ENCODE data around the gene ANKRD17. TPM values are rescaled to one million over a fixed set of nuclear protein-coding genes. Genes with fewer than 3 reads are reported as not detected.

ANKRD17 gene
- polyA plus RNA-seq, 1 donor from 2014 or later: 30.4 TPM

DNA sequence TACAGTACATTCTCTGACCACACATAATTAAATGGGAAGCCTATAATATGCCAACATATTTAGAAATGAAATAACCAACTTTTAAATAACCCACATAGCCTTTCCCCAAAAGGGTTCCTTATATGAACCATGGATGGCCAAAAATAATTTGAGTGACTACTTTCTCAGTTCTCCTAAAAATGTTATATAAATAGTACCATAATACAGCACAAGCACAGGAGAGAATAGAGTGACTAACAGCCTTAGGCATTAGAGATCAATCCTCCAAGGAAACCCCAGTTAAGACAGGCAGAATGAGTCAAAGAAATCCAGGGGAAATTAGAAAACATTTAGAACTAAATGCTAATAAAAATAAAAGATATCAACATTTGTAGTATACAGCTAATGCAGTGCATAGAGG, 50.2 kb downstream of the ANKRD17 start:
- H3K4me2 ChIP-seq (ENCODE audit: low read length): no peak overlapping the region
- no peak overlapping the region for H3K9ac ChIP-seq (ENCODE audit: low read length)
- H3K79me2 ChIP-seq (replicated peaks; ENCODE audit: insufficient read depth, low read length): peaks cover 68% of the 10 kb centered on the region
- H3F3A ChIP-seq (ENCODE audit: insufficient read depth, low read length, poor library complexity, severe bottlenecking): no peaks in the 10 kb centered on the region
- H3K36me3 ChIP-seq (ENCODE audit: insufficient read depth, low read length): no peaks in the 10 kb centered on the region
- no peaks in the 10 kb centered on the region for H4K20me1 ChIP-seq (ENCODE audit: insufficient read depth)
- H3K4me3 ChIP-seq (ENCODE audit: low read length): no peak overlapping the region
- H2AFZ ChIP-seq (ENCODE audit: low read depth, low read length): no peak overlapping the region
- H3K27ac ChIP-seq (ENCODE audit: low read length): no peak overlapping the region
- TF ChIP-seq MXI1 (conservative IDR thresholded peaks at IDR 0.05; ENCODE audit: poor library complexity, severe bottlenecking): no peak
- TF ChIP-seq EZH2 (IDR thresholded peaks at IDR 0.05; ENCODE audit: borderline replicate concordance, insufficient read depth, low read length, poor library complexity, severe bottlenecking): no peak
- no peak for TF ChIP-seq RAD21 (conservative IDR thresholded peaks at IDR 0.05)
- TF ChIP-seq TAF1 (IDR thresholded peaks at IDR 0.05; ENCODE audit: low read depth): no peak
- TF ChIP-seq EP300 (conservative IDR thresholded peaks at IDR 0.05; ENCODE audit: poor library complexity, severe bottlenecking): no peak
- TF ChIP-seq SMC3 (conservative IDR thresholded peaks at IDR 0.05; ENCODE audit: poor library complexity): no peak
- TF ChIP-seq, protein P1, sequence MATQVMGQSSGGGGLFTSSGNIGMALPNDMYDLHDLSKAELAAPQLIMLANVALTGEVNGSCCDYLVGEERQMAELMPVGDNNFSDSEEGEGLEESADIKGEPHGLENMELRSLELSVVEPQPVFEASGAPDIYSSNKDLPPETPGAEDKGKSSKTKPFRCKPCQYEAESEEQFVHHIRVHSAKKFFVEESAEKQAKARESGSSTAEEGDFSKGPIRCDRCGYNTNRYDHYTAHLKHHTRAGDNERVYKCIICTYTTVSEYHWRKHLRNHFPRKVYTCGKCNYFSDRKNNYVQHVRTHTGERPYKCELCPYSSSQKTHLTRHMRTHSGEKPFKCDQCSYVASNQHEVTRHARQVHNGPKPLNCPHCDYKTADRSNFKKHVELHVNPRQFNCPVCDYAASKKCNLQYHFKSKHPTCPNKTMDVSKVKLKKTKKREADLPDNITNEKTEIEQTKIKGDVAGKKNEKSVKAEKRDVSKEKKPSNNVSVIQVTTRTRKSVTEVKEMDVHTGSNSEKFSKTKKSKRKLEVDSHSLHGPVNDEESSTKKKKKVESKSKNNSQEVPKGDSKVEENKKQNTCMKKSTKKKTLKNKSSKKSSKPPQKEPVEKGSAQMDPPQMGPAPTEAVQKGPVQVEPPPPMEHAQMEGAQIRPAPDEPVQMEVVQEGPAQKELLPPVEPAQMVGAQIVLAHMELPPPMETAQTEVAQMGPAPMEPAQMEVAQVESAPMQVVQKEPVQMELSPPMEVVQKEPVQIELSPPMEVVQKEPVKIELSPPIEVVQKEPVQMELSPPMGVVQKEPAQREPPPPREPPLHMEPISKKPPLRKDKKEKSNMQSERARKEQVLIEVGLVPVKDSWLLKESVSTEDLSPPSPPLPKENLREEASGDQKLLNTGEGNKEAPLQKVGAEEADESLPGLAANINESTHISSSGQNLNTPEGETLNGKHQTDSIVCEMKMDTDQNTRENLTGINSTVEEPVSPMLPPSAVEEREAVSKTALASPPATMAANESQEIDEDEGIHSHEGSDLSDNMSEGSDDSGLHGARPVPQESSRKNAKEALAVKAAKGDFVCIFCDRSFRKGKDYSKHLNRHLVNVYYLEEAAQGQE (IDR thresholded peaks at IDR 0.05; ENCODE audit: borderline replicate concordance): no peak
- TF ChIP-seq POLR2AphosphoS5 (IDR thresholded peaks at IDR 0.05): no peak
- TF ChIP-seq, protein P2, sequence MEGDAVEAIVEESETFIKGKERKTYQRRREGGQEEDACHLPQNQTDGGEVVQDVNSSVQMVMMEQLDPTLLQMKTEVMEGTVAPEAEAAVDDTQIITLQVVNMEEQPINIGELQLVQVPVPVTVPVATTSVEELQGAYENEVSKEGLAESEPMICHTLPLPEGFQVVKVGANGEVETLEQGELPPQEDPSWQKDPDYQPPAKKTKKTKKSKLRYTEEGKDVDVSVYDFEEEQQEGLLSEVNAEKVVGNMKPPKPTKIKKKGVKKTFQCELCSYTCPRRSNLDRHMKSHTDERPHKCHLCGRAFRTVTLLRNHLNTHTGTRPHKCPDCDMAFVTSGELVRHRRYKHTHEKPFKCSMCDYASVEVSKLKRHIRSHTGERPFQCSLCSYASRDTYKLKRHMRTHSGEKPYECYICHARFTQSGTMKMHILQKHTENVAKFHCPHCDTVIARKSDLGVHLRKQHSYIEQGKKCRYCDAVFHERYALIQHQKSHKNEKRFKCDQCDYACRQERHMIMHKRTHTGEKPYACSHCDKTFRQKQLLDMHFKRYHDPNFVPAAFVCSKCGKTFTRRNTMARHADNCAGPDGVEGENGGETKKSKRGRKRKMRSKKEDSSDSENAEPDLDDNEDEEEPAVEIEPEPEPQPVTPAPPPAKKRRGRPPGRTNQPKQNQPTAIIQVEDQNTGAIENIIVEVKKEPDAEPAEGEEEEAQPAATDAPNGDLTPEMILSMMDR (IDR thresholded peaks at IDR 0.05; ENCODE audit: poor library complexity, severe bottlenecking): no peak
- no peaks in the 10 kb centered on the region for H3K9me3 ChIP-seq (ENCODE audit: low read length)
- no peaks in the 10 kb centered on the region for H3K27me3 ChIP-seq (ENCODE audit: insufficient read depth, low read depth, low read length)
- no peaks in the 10 kb centered on the region for H3K9me2 ChIP-seq (ENCODE audit: insufficient read depth, low read length)

DNA sequence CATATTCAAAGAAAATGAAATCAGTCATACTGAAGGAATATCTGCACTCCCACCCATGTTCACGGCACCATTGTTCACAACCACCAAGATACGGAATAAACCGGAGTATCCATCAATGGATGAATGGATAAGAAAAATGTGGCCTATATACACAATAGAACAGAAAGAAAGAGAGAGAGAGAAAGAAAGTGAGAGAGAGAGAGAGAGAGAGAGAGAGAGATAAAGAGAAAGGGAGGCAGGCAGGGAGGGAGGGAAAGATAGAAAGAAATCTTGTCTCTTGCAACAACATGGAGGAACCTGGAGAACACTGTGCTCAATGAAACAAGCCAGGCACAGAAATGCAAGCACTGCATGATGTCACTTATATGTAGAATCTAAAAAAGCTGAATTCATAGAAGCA, 52.4 kb downstream of the ANKRD17 start:
- Histone ChIP-seq H3K36me3 (ENCODE audit: insufficient read depth, low read length) (no peaks in the 10 kb centered on the region), H3K79me2 (replicated peaks; ENCODE audit: insufficient read depth, low read length) (peaks cover 85% of the 10 kb centered on the region), H4K20me1 (ENCODE audit: insufficient read depth) (no peaks in the 10 kb centered on the region), H3K9me2 (ENCODE audit: insufficient read depth, low read length) (no peaks in the 10 kb centered on the region), H3K4me2 (ENCODE audit: low read length) (no peak overlapping the region), H3K9me3 (ENCODE audit: low read length) (no peaks in the 10 kb centered on the region), H3K4me3 (ENCODE audit: low read length) (no peak overlapping the region), H3K9ac (ENCODE audit: low read length) (no peak overlapping the region), H3K27me3 (ENCODE audit: insufficient read depth, low read depth, low read length) (no peaks in the 10 kb centered on the region), H2AFZ (ENCODE audit: low read depth, low read length) (no peak overlapping the region), H3F3A (ENCODE audit: insufficient read depth, low read length, poor library complexity, severe bottlenecking) (no peaks in the 10 kb centered on the region), H3K27ac (ENCODE audit: low read length) (no peak overlapping the region)
- no peak for TF ChIP-seq POLR2AphosphoS5 (IDR thresholded peaks at IDR 0.05)

DNA sequence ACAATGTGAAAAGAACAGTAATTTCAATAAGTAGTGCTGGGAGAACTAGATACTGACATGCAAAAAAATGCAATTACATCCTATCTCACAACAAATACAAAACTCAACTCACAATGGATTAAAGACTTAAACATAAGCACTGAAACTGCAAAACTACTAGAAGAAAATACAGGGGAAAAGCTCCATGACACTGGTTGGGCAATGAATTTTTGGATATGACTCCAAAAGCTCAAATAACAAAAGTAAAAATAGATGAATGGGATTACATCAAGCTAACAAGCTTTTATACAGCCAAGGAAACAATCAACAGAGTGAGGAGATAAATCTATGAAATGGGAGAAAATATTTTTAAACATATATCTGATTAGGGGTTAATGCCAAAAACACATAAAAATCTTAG, 53.1 kb downstream of the ANKRD17 start:
- Histone ChIP-seq H3F3A (ENCODE audit: insufficient read depth, low read length, poor library complexity, severe bottlenecking) (no peaks in the 10 kb centered on the region), H3K4me2 (ENCODE audit: low read length) (no peak overlapping the region), H3K27ac (ENCODE audit: low read length) (no peak overlapping the region), H3K4me3 (ENCODE audit: low read length) (no peak overlapping the region), H3K79me2 (replicated peaks; ENCODE audit: insufficient read depth, low read length) (peaks cover 82% of the 10 kb centered on the region), H2AFZ (ENCODE audit: low read depth, low read length) (no peak overlapping the region), H3K36me3 (ENCODE audit: insufficient read depth, low read length) (no peaks in the 10 kb centered on the region), H3K27me3 (ENCODE audit: insufficient read depth, low read depth, low read length) (no peaks in the 10 kb centered on the region), H3K9me2 (ENCODE audit: insufficient read depth, low read length) (no peaks in the 10 kb centered on the region), H3K9me3 (ENCODE audit: low read length) (no peaks in the 10 kb centered on the region), H3K9ac (ENCODE audit: low read length) (no peak overlapping the region), H4K20me1 (ENCODE audit: insufficient read depth) (no peaks in the 10 kb centered on the region)
- TF ChIP-seq SMC3 (conservative IDR thresholded peaks at IDR 0.05; ENCODE audit: poor library complexity): no peak
- TF ChIP-seq, protein P1 (IDR thresholded peaks at IDR 0.05; ENCODE audit: borderline replicate concordance): no peak
- no peak for TF ChIP-seq EP300 (conservative IDR thresholded peaks at IDR 0.05; ENCODE audit: poor library complexity, severe bottlenecking)
- TF ChIP-seq, protein P2 (IDR thresholded peaks at IDR 0.05; ENCODE audit: poor library complexity, severe bottlenecking): no peak
- TF ChIP-seq MXI1 (conservative IDR thresholded peaks at IDR 0.05; ENCODE audit: poor library complexity, severe bottlenecking): no peak
